ENCODE measurements around the gene XRCC5.

XRCC5 gene

GRCh38 chr2:216084547-216084946 lies 24.6 kb upstream of the XRCC5 start:
- no peak for DNase-seq (ENCODE audit: low read depth in 2 of 2)

- no peak for DNase-seq (ENCODE audit: low read depth in 2 of 2)
Measured at GRCh38 chr2:216086207-216086893, 22.8 kb upstream of the XRCC5 start.

DNA sequence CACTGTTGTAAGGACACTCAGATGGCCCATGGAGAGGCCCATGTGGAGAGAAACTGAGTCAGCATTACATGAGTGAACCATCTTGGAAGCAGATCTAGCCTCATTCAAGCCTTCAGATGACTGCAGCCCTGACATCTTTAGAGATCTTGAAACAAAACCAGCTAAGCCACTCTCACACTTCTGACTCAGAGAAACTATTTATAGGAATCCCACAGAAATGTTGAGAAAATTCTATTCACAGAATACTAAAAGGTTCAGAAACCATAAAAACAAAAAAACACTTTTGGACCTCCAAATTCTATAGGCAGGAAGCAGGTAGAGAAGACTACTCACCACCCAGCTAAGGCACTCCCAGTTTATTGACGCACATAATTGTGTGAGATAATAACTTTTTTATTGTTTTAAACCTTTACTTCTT lies 18.8 kb upstream of the XRCC5 start:
- DNase-seq (ENCODE audit: low read depth in 2 of 2): no peak

GRCh38 chr2:216092646-216093045 lies 16.5 kb upstream of the XRCC5 start:
- DNase-seq (ENCODE audit: low read depth in 2 of 2): no peak

- no peak for DNase-seq (ENCODE audit: low read depth in 2 of 2)
Measured at GRCh38 chr2:216094701-216095100, 14.4 kb upstream of the XRCC5 start.

- no peak for DNase-seq (ENCODE audit: low read depth in 2 of 2)
Measured at GRCh38 chr2:216098421-216099334, 10.5 kb upstream of the XRCC5 start.

GRCh38 chr2:216101109-216101508 lies 8.0 kb upstream of the XRCC5 start:
- no peak for DNase-seq (ENCODE audit: low read depth in 2 of 2)

DNA sequence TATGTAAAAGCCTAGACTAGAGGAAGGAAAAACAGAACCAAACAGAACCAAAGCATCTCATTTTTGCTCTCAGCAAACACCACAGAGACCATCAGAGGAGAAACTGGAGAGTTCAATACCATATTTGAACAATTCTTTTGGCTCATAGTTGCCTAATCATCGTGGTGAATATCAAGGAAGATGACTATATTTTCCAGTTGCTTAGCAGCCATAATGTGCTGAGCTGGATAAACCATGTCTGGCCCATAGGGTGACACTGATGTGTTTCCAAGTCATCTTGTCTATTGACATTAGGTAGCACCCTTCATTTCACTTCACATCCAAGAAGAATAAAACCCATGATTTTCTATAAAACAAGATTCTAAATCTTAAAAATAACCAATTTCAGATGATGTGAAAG lies 5.9 kb upstream of the XRCC5 start:
- no peak for DNase-seq (ENCODE audit: low read depth in 2 of 2)

GRCh38 chr2:216104691-216105090 lies 4.5 kb upstream of the XRCC5 start:
- DNase-seq (ENCODE audit: low read depth in 2 of 2): no peak

- no peak for DNase-seq (ENCODE audit: low read depth in 2 of 2)
Measured at GRCh38 chr2:216107320-216107719, 1.8 kb upstream of the XRCC5 start.

- no peak for DNase-seq (ENCODE audit: low read depth in 2 of 2)
Measured at GRCh38 chr2:216107760-216108159, 1.4 kb upstream of the XRCC5 start.

DNA sequence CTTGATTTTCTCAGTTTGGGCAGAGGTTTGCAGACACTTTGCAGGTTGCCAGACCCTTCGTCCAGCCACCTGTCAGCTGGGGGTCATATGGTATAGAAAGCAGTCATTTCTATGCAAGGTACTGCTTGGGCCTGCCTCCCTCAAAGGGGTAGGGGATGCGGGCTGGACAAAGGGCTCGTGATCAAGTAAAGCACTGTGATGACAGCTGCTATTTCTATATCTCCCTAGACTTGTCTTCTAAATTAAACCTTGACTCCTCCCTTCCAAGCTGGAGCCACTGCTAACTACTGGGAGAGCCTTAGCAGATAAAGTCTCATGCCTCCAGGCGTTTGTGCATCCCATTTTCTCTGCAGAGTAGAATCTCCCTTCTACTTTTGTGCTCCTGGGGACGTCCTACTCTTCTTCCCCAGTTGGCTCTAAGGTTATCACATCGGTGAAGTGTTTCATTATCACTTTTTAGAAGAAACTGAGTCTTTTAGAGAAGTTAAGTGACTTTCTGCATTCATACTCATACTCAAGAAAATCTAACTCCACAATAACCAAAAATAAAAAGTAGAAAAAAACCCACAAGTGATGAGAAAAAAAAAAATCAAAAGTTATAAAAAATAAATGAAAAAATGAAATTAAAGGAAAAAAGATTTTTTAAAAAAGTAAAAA lies 710 bp upstream of the XRCC5 start:
- no peak for DNase-seq (ENCODE audit: low read depth in 2 of 2)

GRCh38 chr2:216109962-216110614 lies 940 bp downstream of the XRCC5 start:
- DNase-seq (ENCODE audit: low read depth in 2 of 2): peak in 1 of 2 experiments; percentile 24

GRCh38 chr2:216110620-216111019 lies 1.5 kb downstream of the XRCC5 start:
- no peak for DNase-seq (ENCODE audit: low read depth in 2 of 2)

DNA sequence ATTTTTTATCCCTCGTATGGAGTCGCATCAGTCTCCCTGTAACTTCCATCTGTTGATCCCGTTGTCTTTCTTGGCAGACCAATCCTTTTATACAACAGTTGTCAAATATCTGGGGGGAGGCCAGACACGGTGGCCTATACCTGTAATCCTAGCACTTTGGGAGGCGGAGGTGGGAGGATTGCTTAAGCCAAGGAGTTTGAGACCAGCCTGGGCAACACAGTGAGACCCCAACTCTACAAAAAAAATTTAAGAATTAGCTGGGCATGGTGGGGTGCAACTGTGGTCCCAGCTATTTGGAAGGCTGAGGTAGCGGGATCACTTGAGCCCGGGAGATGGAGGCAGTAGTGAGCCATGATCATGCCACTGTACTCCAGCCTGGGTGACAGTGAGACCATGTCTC lies 2.0 kb downstream of the XRCC5 start:
- DNase-seq (ENCODE audit: low read depth in 2 of 2): no peak

DNA sequence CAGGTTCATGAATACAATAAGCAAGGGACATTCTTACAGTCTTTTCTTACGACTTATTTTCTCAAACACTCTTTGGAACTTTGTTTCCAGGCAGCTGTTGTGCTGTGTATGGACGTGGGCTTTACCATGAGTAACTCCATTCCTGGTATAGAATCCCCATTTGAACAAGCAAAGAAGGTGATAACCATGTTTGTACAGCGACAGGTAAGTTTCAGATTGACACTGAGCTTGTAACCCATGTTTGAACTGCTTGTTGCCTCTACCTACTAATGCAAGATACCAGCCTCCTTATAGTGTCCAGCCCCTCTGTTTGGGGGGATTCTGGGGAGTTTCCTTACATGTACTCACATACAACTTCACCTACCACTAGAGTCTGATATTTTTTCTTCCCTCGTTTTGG lies 3.8 kb downstream of the XRCC5 start:
- DNase-seq (ENCODE audit: low read depth in 2 of 2): no peak

- DNase-seq (ENCODE audit: low read depth in 2 of 2): no peak
Measured at GRCh38 chr2:216113572-216113971, 4.4 kb downstream of the XRCC5 start.

DNA sequence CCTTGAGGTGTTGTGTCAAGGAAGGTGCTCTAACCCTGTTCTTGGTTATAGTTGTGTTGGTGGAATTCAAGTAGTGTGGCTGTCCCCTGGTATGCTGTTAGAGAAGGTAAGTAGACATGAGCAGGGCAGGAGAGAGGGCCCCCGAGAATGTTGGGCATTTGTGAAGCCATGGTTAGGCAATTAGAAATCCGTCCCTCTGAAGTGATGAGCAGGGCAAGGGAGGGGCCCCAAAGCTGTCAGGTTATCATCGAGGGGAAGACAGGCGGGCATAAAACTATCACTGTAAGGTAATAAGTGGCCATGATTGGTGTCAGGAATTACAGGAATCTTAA lies 5.2 kb downstream of the XRCC5 start:
- no peak for DNase-seq (ENCODE audit: low read depth in 2 of 2)

GRCh38 chr2:216114714-216115531 lies 5.8 kb downstream of the XRCC5 start:
- peak; percentile 98 for DNase-seq (ENCODE audit: low read depth in 2 of 2)

- no peak for DNase-seq (ENCODE audit: low read depth in 2 of 2)
Measured at GRCh38 chr2:216116418-216116817, 7.3 kb downstream of the XRCC5 start.
